GM18502 (cell line): ENCODE results near the gene KRT28.

Experiments used
- ATAC-seq: cut with Tn5 transposase; IDR thresholded peaks from one replicate; pipeline ENCODE4 v1.9.1; 2021; ENCODE audit warnings: mild to moderate bottlenecking; ENCODE audit not compliant: unreplicated experiment, poor library complexity

KRT28 gene

DNA sequence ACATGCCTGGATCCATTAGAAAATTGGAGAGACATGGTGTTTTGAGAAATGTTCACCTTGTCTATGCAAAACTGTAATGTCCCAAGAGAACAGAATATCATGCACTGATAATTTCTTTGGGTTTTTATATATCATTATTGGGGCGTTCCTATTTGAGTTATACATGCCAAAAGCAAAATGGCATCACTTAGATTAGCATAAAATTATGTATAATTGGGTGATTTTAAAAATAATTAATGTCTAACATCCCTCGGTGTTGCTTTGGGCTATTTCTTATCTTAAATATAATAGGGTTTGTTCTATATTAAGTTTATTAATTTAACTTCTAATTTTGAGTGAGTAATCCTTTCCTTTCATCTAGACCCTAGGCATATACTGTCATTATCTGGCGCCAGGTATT is at the start of gene KRT28:
Gene KRT28, minus strand, starts transcription at position 101 of the 400 bp plus-strand sequence. Its CDS starts 66 bp downstream, at position 35.
- no peak for ATAC-seq

- ATAC-seq, result no peak
These were observed 49.0 kb upstream of the KRT28 start for GRCh38 chr17:40848583-40849235.

DNA sequence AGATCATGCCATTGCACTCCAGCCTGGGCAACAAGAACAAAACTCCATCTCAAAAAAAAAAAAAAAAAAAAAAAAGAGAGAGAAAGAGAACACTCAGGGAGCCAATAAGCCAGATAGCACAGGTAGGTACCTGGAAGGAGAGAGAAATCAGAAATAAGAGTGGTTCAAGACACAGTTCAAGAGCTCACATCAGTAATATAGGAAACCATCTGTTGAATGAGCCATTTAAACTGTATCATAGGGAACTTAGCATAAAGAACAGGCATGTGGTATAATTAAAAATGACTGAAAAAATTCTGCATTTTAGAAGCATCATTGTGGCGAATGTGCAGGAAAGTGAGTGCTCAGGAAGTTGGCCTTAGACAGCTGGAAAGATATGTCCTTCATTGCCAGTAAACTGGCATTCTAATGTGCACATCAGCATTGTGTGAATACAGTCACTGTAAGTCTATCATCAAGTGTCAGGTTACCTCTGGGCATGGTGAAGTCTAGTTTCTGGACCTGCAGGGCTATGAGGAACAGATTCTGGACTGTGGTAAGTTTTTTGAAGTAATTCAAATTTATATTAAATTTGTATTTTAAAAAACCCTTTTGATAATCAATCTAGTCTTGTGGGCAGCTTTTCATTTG is 46.9 kb upstream of the KRT28 start:
- ATAC-seq, result no peak

GRCh38 chr17:40844671-40845107 is 44.9 kb upstream of the KRT28 start:
- ATAC-seq, result no peak

DNA sequence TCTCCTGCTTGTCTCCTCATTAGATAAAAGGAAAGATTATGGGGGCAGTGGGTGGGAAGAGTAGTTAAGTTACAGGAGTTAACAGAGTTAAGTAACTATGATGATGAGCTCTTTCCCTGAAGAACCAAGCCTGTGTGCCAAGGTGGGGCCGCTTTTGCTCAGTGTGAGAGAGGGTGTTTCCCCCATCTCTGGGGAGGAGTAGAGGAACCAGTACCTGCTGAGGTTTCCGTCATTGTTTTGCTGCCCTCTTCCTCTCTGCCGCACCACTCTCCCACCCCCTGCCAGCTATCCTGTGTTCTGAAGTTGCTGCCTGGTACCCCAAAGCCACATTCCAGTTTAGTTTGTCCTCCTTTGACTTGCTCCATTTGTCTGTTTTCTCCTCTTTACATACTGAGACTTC is 43.5 kb upstream of the KRT28 start:
- ATAC-seq, result no peak

- no peak for ATAC-seq
These were observed 41.5 kb upstream of the KRT28 start for GRCh38 chr17:40841246-40841645.

- no peak for ATAC-seq
These were observed 39.4 kb upstream of the KRT28 start for GRCh38 chr17:40839194-40839593.

DNA sequence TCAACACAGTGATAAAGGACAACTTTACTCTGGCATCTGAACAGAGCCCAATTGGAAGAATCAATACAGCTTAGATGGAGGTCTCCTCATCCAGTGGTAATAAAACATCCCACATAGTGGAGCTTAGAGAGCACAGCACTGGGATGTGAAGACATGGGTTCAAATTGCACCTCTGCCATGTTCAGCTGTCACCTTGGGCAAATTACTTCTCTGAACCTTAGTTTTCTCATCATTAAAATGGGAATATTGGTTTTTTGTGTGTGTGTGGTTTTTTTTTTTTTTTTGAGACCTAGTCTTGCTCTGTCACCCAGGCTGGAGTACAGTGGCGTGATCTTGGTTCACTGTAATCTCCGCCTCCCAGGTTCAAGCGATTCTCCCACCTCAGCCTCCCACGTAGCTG is 36.3 kb upstream of the KRT28 start:
- ATAC-seq, result no peak

- no peak for ATAC-seq
These were observed 34.1 kb upstream of the KRT28 start for GRCh38 chr17:40833882-40834281.

DNA sequence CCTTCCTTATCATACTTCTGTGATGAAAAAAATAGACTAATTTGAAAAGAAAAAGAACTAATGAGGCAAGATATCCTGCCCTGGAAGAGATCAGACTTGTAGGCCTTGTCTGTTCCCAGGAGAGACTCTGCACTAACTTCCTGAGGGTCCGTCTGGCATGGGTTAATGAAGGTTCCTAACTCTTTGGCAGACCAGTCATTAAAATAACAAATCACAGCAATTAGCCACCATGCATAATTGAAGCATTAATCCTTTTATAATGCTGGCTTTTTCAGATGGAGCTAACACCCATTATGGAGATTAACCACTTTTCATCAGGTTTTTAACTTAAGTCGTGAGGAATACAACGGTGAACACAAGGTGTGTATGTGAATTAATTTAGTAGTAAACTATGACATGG is 33.1 kb upstream of the KRT28 start:
- ATAC-seq, result no peak

- ATAC-seq, result no peak
These were observed 30.5 kb upstream of the KRT28 start for GRCh38 chr17:40830085-40830776.

GRCh38 chr17:40828454-40829044 is 28.8 kb upstream of the KRT28 start:
- no peak for ATAC-seq

GRCh38 chr17:40827746-40828453 is 28.1 kb upstream of the KRT28 start:
- ATAC-seq, result no peak

DNA sequence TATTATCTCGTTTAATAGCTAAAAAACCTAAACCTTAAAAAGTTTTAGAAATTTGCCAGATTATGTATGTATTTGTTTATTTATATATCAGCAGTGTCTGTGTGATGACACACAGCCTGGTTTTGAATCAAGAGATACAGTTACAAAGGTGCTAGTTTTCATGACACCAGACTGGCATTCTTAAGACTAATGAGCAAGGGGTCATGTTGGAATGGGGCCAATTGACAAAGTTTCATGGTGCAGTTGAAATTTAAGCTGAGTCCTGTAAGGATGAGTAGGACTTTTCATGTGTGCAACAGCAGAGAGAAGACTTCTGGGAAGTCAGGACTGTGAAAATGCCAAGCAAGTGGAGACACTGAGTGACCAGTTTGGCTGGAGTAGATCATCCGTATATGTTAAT is 25.8 kb upstream of the KRT28 start:
- no peak for ATAC-seq

- no peak for ATAC-seq
These were observed 24.5 kb upstream of the KRT28 start for GRCh38 chr17:40824015-40824832.

DNA sequence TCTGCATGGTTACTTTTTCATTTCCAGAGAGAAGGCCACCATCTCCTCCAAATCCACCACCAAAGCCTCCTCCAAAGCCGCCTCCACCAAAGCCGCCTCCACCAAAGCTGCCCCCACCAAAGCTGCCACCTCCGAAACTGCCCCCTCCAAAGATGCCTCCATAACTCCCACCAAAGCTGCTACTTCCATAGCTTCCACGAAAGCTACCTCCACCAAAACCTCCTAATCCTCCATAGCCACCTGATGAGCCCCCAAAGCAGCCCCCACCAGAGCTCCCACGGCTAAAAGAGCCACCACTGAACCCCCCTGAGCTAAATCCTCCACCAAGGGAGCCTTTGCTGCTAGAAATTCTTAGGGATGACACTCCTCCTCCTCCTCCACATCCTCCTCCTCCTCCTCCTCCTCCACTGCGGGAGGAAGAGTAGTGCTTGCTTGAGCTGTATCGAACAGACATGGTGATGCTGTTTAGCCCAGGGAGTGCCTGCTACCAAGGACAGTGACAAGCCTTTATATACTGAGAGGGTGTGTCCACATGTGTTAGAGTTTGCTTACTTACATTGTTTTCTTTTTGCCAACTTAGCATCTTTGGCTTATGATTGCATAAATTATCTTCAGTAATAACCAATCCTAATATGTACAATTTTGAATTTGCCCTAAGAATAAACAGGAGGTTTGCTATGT is 22.5 kb upstream of the KRT28 start, which contains the start of gene KRT10:
Gene KRT10, minus strand, starts transcription at position 483 of the 681 bp plus-strand sequence. Its CDS starts 29 bp downstream, at position 454.
- no peak for ATAC-seq

DNA sequence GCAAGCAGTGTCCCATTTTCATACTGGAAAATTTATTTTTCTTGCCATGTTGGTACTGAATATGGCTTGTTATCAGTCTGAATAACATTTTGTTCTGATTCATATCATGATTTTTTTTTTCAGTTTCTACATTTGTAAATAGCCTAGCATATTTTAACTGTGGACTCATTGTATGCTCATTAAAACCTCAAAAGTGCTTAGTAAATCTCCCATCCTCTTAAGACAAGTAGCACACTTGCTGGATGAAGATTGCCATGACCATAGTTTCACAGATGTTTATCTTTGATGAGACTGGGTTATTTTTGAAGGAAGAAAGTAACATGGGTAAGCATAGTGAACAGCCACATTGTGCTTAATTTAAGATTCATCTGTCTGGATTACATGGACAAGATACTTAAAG is 21.8 kb upstream of the KRT28 start:
- ATAC-seq, result no peak

DNA sequence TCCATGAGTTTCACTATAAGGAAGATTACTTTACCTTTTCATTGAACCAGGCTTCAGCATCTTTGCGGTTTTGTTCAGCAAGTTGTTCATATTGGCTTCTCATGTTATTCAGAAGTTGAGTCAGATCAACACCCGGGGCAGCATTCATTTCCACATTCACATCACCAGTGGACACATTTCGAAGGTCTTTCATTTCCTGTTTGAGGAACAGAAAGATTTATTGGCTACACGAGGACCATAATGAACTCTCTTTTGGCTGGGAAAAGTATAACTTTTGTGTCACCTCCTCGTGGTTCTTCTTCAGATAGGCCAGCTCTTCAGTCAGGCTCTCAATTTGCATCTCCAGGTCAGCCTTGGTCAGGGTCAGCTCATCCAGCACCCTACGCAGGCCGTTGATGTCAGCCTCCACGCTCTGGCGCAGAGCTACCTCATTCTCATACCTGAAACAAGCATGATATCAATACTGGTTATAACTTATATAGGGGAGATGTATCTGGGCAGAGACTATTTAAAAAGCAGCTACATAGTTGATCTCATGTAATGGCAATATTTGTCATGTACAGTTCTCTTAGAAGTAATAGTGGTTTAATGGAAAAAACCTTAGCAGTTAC is 20.6 kb upstream of the KRT28 start:
- ATAC-seq, result no peak
